ENCODE measurements around the gene PROM1. TPM values are rescaled to one million over a fixed set of nuclear protein-coding genes. Genes with fewer than 3 reads are reported as not detected.

Gene PROM1
- total RNA-seq, 4 donors from 2014 or later: 0.94 to 16.3 (median 4.4) TPM

DNA sequence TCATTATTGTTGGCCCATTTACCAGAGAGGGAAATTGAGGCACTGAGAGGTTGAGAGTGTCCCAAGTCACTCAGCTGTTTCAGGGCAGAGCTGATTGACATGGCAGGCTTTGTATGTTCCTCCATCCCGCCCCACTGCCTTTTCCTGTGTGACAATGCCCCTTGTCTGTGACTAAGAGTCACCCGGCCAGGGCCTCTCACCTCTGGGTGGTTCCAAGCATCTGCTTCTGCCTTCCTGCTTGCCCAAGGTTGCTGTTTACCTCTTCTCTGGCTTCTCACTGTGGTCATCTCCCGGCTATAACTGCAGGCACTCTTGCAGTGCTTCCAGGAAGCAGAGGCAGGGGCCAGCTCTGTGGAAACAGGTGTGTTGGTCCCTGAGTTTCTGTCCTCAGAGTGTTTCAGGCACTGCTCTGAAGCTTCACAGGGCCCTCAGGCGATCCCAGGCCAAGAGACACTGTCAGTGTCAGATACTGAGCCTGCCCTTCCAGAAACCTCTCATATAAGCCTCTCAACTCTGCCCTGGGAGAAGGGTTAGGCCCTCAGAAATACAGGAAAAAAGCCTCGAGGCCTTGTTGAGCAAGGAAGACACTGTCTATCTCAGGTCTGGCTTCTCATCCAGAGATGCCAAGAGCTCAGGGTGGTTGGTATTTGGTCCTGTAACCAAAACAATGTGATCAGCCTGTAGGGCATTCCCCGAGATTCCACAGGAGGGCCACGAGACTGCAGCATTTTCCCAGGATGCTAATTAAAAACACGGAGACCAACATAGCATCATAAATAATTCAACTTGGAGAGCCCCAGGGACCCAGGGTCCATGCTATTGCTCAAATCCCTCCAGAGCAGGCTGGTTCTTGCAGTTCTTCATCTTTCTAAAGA lies 42.0 kb upstream of the PROM1 start:
- Histone ChIP-seq H3K27me3 (no peaks in the 10 kb centered on the region), H3K4me3 (no peak overlapping the region), H3K27ac (no peak overlapping the region), H3K36me3 (no peaks in the 10 kb centered on the region), H3K4me1 (no peaks in the 10 kb centered on the region), H3K9me3 (no peaks in the 10 kb centered on the region)
- ATAC-seq: no peak
- TF ChIP-seq, protein P1, sequence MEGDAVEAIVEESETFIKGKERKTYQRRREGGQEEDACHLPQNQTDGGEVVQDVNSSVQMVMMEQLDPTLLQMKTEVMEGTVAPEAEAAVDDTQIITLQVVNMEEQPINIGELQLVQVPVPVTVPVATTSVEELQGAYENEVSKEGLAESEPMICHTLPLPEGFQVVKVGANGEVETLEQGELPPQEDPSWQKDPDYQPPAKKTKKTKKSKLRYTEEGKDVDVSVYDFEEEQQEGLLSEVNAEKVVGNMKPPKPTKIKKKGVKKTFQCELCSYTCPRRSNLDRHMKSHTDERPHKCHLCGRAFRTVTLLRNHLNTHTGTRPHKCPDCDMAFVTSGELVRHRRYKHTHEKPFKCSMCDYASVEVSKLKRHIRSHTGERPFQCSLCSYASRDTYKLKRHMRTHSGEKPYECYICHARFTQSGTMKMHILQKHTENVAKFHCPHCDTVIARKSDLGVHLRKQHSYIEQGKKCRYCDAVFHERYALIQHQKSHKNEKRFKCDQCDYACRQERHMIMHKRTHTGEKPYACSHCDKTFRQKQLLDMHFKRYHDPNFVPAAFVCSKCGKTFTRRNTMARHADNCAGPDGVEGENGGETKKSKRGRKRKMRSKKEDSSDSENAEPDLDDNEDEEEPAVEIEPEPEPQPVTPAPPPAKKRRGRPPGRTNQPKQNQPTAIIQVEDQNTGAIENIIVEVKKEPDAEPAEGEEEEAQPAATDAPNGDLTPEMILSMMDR (IDR thresholded peaks at IDR 0.05): no peak
- TF ChIP-seq POLR2AphosphoS5 (IDR thresholded peaks at IDR 0.05) (no peak), POLR2A (IDR thresholded peaks at IDR 0.05) (no peak), EP300 (IDR thresholded peaks at IDR 0.05) (no peak)
- WGBS, 2 donors (ENCODE audit: low coverage in 1 of 2): 89% methylated on average over 3 of the region's 8 CpGs; no CpG with 5 or more reads in 1 of the 2 donors

DNA sequence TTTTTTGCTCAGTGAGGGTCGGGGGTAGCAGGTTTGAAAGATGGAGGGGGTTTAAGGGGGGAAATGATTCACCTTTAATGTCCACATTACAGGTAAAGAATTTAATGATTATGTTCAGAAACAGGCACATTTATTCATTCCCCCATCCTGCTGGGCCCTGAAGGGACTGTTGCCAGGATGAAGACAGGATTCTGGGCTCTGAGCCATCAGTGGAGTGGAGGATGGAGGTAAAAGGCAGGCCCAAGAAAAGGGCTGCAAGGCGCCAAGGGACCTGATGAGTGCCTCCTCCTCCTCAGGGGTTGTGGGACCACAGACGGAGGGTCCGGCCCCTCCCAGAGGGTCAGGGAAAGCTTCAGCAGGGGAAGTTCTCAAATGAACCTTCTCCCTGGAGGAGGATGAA lies 40.4 kb upstream of the PROM1 start:
- Histone ChIP-seq H3K27ac (no peak overlapping the region), H3K9me3 (no peaks in the 10 kb centered on the region), H3K27me3 (no peaks in the 10 kb centered on the region), H3K4me1 (no peaks in the 10 kb centered on the region), H3K36me3 (no peaks in the 10 kb centered on the region), H3K4me3 (no peak overlapping the region)
- no peak for ATAC-seq
- TF ChIP-seq POLR2A (IDR thresholded peaks at IDR 0.05): no peak
- TF ChIP-seq, protein P1 (IDR thresholded peaks at IDR 0.05): no peak
- no peak for TF ChIP-seq EP300 (IDR thresholded peaks at IDR 0.05)
- no peak for TF ChIP-seq POLR2AphosphoS5 (IDR thresholded peaks at IDR 0.05)
- WGBS, 2 donors (ENCODE audit: low coverage in 1 of 2): 26 to 73% methylated on average over 2 to 3 of the region's 4 CpGs

DNA sequence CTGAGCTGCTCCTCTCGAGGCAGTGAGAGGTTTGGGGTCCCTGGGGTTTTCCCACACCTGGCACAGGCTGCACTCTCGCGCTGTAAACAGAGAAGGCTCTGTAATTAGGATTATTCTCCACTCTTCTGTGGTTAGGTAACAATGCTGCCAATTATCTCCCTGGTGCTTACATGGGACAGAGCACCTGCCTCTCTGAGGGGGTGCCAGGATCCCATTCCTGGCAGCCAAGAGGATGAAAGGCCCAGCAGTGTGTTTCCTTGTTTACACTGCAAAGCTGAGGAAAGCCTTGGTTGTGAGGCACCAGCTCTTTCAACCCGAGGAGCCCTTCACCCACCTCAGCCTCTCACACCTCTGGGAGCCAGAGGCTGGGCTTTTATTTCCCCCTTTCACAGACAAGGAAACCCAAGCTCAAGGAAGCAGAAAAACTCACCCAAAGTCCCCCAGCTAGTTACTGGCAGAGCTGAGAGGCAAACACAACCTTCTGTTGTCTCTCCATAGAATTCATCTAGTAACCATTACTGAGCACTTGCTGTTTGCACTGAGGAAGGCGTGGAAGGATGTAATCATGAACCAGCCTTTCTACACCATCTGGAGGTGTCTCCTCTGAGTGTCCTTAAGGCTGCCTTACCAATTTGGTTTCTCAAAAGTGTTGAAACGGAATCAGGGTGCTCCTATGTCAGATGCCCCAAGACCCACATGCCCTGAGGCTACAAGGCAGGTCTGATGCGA lies 39.7 kb upstream of the PROM1 start:
- ATAC-seq: no peak
- Histone ChIP-seq H3K27ac (no peak overlapping the region), H3K27me3 (no peaks in the 10 kb centered on the region), H3K4me1 (no peaks in the 10 kb centered on the region), H3K4me3 (no peak overlapping the region), H3K36me3 (no peaks in the 10 kb centered on the region), H3K9me3 (no peaks in the 10 kb centered on the region)
- no peak for TF ChIP-seq EP300 (IDR thresholded peaks at IDR 0.05)
- TF ChIP-seq POLR2AphosphoS5 (IDR thresholded peaks at IDR 0.05): no peak
- TF ChIP-seq, protein P1 (IDR thresholded peaks at IDR 0.05): no peak
- no peak for TF ChIP-seq POLR2A (IDR thresholded peaks at IDR 0.05)
- WGBS, 2 donors (ENCODE audit: low coverage in 1 of 2): 71 to 100% methylated on average over 1 of the region's 7 CpGs

DNA sequence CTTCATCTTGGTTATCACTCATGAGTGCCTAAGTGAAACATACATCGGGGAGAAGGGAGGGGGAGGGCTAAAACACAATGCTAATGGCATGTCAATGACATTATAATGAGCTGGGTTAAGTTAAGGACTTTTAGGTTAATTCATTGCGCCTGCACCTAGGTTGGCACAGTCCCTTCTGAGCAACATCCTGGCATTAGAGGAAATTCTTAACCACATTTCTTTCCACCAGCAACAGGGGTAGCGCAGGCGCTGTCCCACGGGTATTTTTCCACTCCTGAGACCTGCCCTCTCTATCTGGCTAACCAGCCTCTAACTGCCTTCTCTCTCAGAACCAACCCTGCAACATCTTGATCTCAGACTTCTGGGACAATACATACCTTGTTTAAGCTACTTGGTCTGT lies 39.0 kb upstream of the PROM1 start:
- no peak for ATAC-seq
- Histone ChIP-seq H3K4me1 (no peaks in the 10 kb centered on the region), H3K4me3 (no peak overlapping the region), H3K27me3 (no peaks in the 10 kb centered on the region), H3K36me3 (no peaks in the 10 kb centered on the region), H3K27ac (no peak overlapping the region), H3K9me3 (no peaks in the 10 kb centered on the region)
- no peak for TF ChIP-seq EP300 (IDR thresholded peaks at IDR 0.05)
- TF ChIP-seq, protein P1 (IDR thresholded peaks at IDR 0.05): no peak
- no peak for TF ChIP-seq POLR2A (IDR thresholded peaks at IDR 0.05)
- TF ChIP-seq POLR2AphosphoS5 (IDR thresholded peaks at IDR 0.05): no peak
- WGBS, 2 donors (ENCODE audit: low coverage in 1 of 2): 68 to 100% methylated on average over 3 of the region's 5 CpGs
